K562 (cell line): ENCODE results near the gene USP51. TPM values are rescaled to one million over a fixed set of nuclear protein-coding genes. Genes with fewer than 3 reads are reported as not detected.

Experiments used
- ATF1 ChIP-seq, 2 experiments: fragments of 450-650 bp in 1 of 2; IDR thresholded peaks; 2 replicates each; pipeline ENCODE4 v1.6.1; 2016; ENCODE audit warnings: missing compliant biosample characterization in 1 of 2, missing genetic modification characterization in 1 of 2
- CHD2 ChIP-seq: IDR thresholded peaks from 2 replicates; pipeline ENCODE4 v1.6.1; 2011; ENCODE audit warnings: low read depth, low read length
- CREM ChIP-seq: IDR thresholded peaks from 2 replicates; pipeline ENCODE4 v1.6.1; 2014; ENCODE audit warnings: antibody characterized with exemption, low read depth
- E4F1 ChIP-seq: fragments of 250-450 bp; sonication (Bioruptor Pico); IDR thresholded peaks from 2 replicates; pipeline ENCODE4 v1.5.0; 2021; ENCODE audit warnings: mild to moderate bottlenecking, borderline replicate concordance
- HDAC1 ChIP-seq, 2 experiments: fragments of 450-650 bp; IDR thresholded peaks; 2 replicates each; pipeline ENCODE4 v1.6.1; 2016 to 2017; ENCODE audit warnings: inconsistent platforms in 1 of 2, mild to moderate bottlenecking in 1 of 2, moderate library complexity in 1 of 2
- HIVEP1 ChIP-seq: fragments of 250-450 bp; sonication (Bioruptor Pico); IDR thresholded peaks from 2 replicates; pipeline ENCODE4 v1.4.0; 2020; ENCODE audit warnings: mild to moderate bottlenecking
- MNT ChIP-seq, 2 experiments: fragments of 450-650 bp; conservative IDR thresholded peaks; 2 replicates each; pipeline ENCODE4 v1.6.1; 2017; ENCODE audit warnings: mild to moderate bottlenecking in 2 of 2, moderate library complexity in 2 of 2
- NRF1 ChIP-seq, 2 experiments: fragments of 450-650 bp; IDR thresholded peaks in 1 of 2; conservative IDR thresholded peaks in 1 of 2; 2 replicates each; pipeline ENCODE4 v1.6.1; 2014; ENCODE audit warnings: mild to moderate bottlenecking in 2 of 2
- PHF8 ChIP-seq: fragments of 200-600 bp; sonication (generic); IDR thresholded peaks from 2 replicates; pipeline ENCODE4 v1.6.1; 2012; ENCODE audit warnings: mixed run types, mild to moderate bottlenecking, inconsistent platforms, low read length, moderate library complexity, borderline replicate concordance
- TBP ChIP-seq: optimal IDR thresholded peaks from 2 replicates; pipeline ENCODE3; 2011; ENCODE audit warnings: low read depth, low read length, improper control_type of control experiment
- TFAM ChIP-seq: fragments of 250-450 bp; sonication (Bioruptor Pico); conservative IDR thresholded peaks from 2 replicates; pipeline ENCODE4 v1.5.0; 2021; ENCODE audit warnings: mild to moderate bottlenecking, moderate library complexity
- ZBTB7A ChIP-seq: IDR thresholded peaks from 2 replicates; pipeline ENCODE4 v1.6.1; 2011; ENCODE audit warnings: low read depth, mild to moderate bottlenecking, low read length, moderate library complexity, borderline replicate concordance; ENCODE audit not compliant: control insufficient read depth
- ZFX ChIP-seq: sonication (generic); formaldehyde crosslinking; IDR thresholded peaks from 2 replicates; pipeline ENCODE4 v1.8.0; 2022; ENCODE audit warnings: mild to moderate bottlenecking, missing genetic modification reagents, moderate library complexity
- polyA plus RNA-seq, 8 experiments: library from polyadenylated mRNA; depleted of rRNA in 4 of 8; stranded (reverse) in 5 of 8; unstranded in 3 of 8; fragments of >200 nt; fragmentation: Nextera tagmentation in 2 of 8; fragmentation: Illumina TruSeq in 1 of 8; extraction: Ambion mirVana in 2 of 8; extraction: Trizol in 1 of 8; gene quantifications; 2 replicates each; pipeline versions ENCODE4 v1.2.1 to v1.2.3, GENCODE V29; 2011 to 2014; ENCODE audit warnings: inconsistent platforms in 1 of 8, missing spikeins in 1 of 8
- total RNA-seq, 7 experiments: library from RNA; depleted of rRNA in 6 of 7; stranded (reverse); fragments of >200 nt in 6 of 7; fragmentation: Illumina TruSeq in 2 of 7; extraction: Trizol in 2 of 7; gene quantifications; 2 replicates each; pipeline versions ENCODE4 v1.2.1 to v1.2.3, GENCODE V29; 2011 to 2021; ENCODE audit warnings: low replicate concordance in 1 of 7

Gene USP51
- total and polyA plus RNA-seq, 9 of the 15 experiments (the other 6 are each of a cell fraction or from before 2014, with no cell fraction given), result 0.59 to 3.9 (median 1.3) TPM

- TF ChIP-seq HDAC1 (IDR thresholded peaks at IDR 0.05), result 0 out of 4 replicates have a peak, but pooled peaks of 1 of the 2 experiments have one; percentile 12
- no peak for TF ChIP-seq HIVEP1
- TF ChIP-seq TFAM (CRISPR knock-in tag), result no peak
- TF ChIP-seq TBP, result peak; percentile 25
- peak; percentile 59 for TF ChIP-seq CREM
- no peak for TF ChIP-seq E4F1
- TF ChIP-seq MNT (conservative IDR thresholded peaks at IDR 0.05), result peak in 1 of 2 experiments; percentile 45; a peak in 1 of 4 replicates
- TF ChIP-seq ZBTB7A, result peak; percentile 54; the same call in 1 of the 2 replicates
- TF ChIP-seq NRF1 (conservative IDR thresholded peaks at IDR 0.05 in 1 of 2, IDR thresholded peaks at IDR 0.05 in 1 of 2), result peak; percentile 7 to 51
- no peak for TF ChIP-seq CHD2
- peak; percentile 3; the same call in 1 of the 2 replicates for TF ChIP-seq PHF8
- no peak for TF ChIP-seq ATF1 (CRISPR knock-in tag; IDR thresholded peaks at IDR 0.05)
- 0 out of 2 replicates have a peak, but pooled peaks have one; percentile 25 for TF ChIP-seq ATF1 (tag; IDR thresholded peaks at IDR 0.05)
- TF ChIP-seq ZFX (CRISPR knock-in tag), result peak; percentile 41
- TF ChIP-seq, all 486 proteins: peak for 15
Observed at GRCh38 chrX:55489314-55490009, at the start of gene USP51 (continued).
